ENCODE measurements around the gene STRN4. TPM values are rescaled to one million over a fixed set of nuclear protein-coding genes. Genes with fewer than 3 reads are reported as not detected.
A peak's percentile ranks its signal among the peaks of the same experiment; 100 is the strongest.

The STRN4 gene
- polyA plus RNA-seq, 3 donors: 37.5 to 239 (median 48.0) TPM

- TF ChIP-seq, protein P1, sequence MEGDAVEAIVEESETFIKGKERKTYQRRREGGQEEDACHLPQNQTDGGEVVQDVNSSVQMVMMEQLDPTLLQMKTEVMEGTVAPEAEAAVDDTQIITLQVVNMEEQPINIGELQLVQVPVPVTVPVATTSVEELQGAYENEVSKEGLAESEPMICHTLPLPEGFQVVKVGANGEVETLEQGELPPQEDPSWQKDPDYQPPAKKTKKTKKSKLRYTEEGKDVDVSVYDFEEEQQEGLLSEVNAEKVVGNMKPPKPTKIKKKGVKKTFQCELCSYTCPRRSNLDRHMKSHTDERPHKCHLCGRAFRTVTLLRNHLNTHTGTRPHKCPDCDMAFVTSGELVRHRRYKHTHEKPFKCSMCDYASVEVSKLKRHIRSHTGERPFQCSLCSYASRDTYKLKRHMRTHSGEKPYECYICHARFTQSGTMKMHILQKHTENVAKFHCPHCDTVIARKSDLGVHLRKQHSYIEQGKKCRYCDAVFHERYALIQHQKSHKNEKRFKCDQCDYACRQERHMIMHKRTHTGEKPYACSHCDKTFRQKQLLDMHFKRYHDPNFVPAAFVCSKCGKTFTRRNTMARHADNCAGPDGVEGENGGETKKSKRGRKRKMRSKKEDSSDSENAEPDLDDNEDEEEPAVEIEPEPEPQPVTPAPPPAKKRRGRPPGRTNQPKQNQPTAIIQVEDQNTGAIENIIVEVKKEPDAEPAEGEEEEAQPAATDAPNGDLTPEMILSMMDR (IDR thresholded peaks at IDR 0.05): no peak
- Mint-ChIP-seq H3K9me3 (no peaks in the 10 kb centered on the region), H3K4me3 (peak overlapping the region in 1 of 2 donors; percentile 34), H3K4me1 (peaks cover 16% of the 10 kb centered on the region), H3K27me3 (ENCODE audit: low read depth in 3 of 3) (peaks cover 0 to 3% (median 0%) of the 10 kb centered on the region in 3 donors), H3K36me3 (peaks cover 50 to 72% of the 10 kb centered on the region in 2 donors), H3K27ac (peak overlapping the region in 5 of 7 donors; percentile 9 to 68 (median 57))
- intact Hi-C loops (cut with micrococcal nuclease): loop anchor here in 1 of 2 donors (5.0 kb wide), 1 partner anchor 65 kb away; no protein-coding TSS in a partner anchor
- H3K9ac ChIP-seq (ENCODE audit: insufficient read depth, low read length, poor library complexity, severe bottlenecking): no peak overlapping the region
- no peak overlapping the region for H3K4me3 ChIP-seq (replicated peaks in 1 of 3; ENCODE audit: low read depth in 2 of 3, low read length in 3 of 3)
- over 99% methylated on average over 22 of the region's 33 CpGs for WGBS (ENCODE audit: insufficient coverage)
- H3K27ac ChIP-seq (ENCODE audit: low read depth in 1 of 2, low read length in 2 of 2): peak overlapping the region in 1 of 2 donors; percentile 38
- H3K4me2 ChIP-seq (replicated peaks; ENCODE audit: extremely low read depth, low read length, poor library complexity, severe bottlenecking): no peak overlapping the region
- H3K4me1 ChIP-seq (ENCODE audit: control insufficient read depth in 1 of 2, insufficient read depth in 2 of 2, low read length in 2 of 2): peaks cover 10 to 13% of the 10 kb centered on the region in 2 donors
- H3K9me3 ChIP-seq (replicated peaks in 1 of 2; ENCODE audit: control insufficient read depth in 1 of 2, insufficient read depth in 1 of 2, low read length in 2 of 2): no peaks in the 10 kb centered on the region
- peaks cover 12% of the 10 kb centered on the region for H3K79me2 ChIP-seq (ENCODE audit: insufficient read depth, low read length)
- H3K36me3 ChIP-seq (replicated peaks in 1 of 2; ENCODE audit: control insufficient read depth in 1 of 2, insufficient read depth in 2 of 2, low read length in 2 of 2): peaks cover 48 to 73% of the 10 kb centered on the region in 2 donors
- no peak for DNase-seq
- no peak overlapping the region for H2AFZ ChIP-seq (ENCODE audit: insufficient read depth, low read depth, low read length, poor library complexity, severe bottlenecking)
- H3K27me3 ChIP-seq (ENCODE audit: control insufficient read depth in 2 of 2, insufficient read depth in 2 of 2, low read length in 2 of 2): no peaks in the 10 kb centered on the region
- H4K20me1 ChIP-seq (ENCODE audit: insufficient read depth, low read length): peaks cover 32% of the 10 kb centered on the region
Measured at GRCh38 chr19:46776927-46777911, 31.0 kb upstream of the STRN4 start.

GRCh38 chr19:46775642-46776258 lies 29.5 kb upstream of the STRN4 start:
- H3K9me3 ChIP-seq (replicated peaks in 1 of 2; ENCODE audit: control insufficient read depth in 1 of 2, insufficient read depth in 1 of 2, low read length in 2 of 2): no peaks in the 10 kb centered on the region
- peaks cover 4% of the 10 kb centered on the region for H3K79me2 ChIP-seq (ENCODE audit: insufficient read depth, low read length)
- Mint-ChIP-seq H3K4me1 (peaks cover 16% of the 10 kb centered on the region), H3K9me3 (no peaks in the 10 kb centered on the region), H3K36me3 (peaks cover 40 to 57% of the 10 kb centered on the region in 2 donors), H3K27me3 (ENCODE audit: low read depth in 3 of 3) (peaks cover 0 to 3% (median 0%) of the 10 kb centered on the region in 3 donors), H3K4me3 (no peak overlapping the region), H3K27ac (no peak overlapping the region)
- peaks cover 10 to 13% of the 10 kb centered on the region in 2 donors for H3K4me1 ChIP-seq (ENCODE audit: control insufficient read depth in 1 of 2, insufficient read depth in 2 of 2, low read length in 2 of 2)
- no peak overlapping the region for H3K27ac ChIP-seq (ENCODE audit: low read depth in 1 of 2, low read length in 2 of 2)
- no peaks in the 10 kb centered on the region for H3K27me3 ChIP-seq (ENCODE audit: control insufficient read depth in 2 of 2, insufficient read depth in 2 of 2, low read length in 2 of 2)
- TF ChIP-seq, protein P1 (IDR thresholded peaks at IDR 0.05): no peak
- H3K36me3 ChIP-seq (replicated peaks in 1 of 2; ENCODE audit: control insufficient read depth in 1 of 2, insufficient read depth in 2 of 2, low read length in 2 of 2): peaks cover 38 to 59% of the 10 kb centered on the region in 2 donors
- WGBS (ENCODE audit: insufficient coverage): 98% methylated on average over 6 of the region's 11 CpGs
- intact Hi-C loops (cut with micrococcal nuclease): loop anchor here in 1 of 2 donors (5.0 kb wide), 1 partner anchor 67 kb away; no protein-coding TSS in a partner anchor
- no peak overlapping the region for H3K4me2 ChIP-seq (replicated peaks; ENCODE audit: extremely low read depth, low read length, poor library complexity, severe bottlenecking)
- H3K4me3 ChIP-seq (replicated peaks in 1 of 3; ENCODE audit: low read depth in 2 of 3, low read length in 3 of 3): no peak overlapping the region
- no peak overlapping the region for H3K9ac ChIP-seq (ENCODE audit: insufficient read depth, low read length, poor library complexity, severe bottlenecking)
- DNase-seq: no peak
- peaks cover 28% of the 10 kb centered on the region for H4K20me1 ChIP-seq (ENCODE audit: insufficient read depth, low read length)
- no peak overlapping the region for H2AFZ ChIP-seq (ENCODE audit: insufficient read depth, low read depth, low read length, poor library complexity, severe bottlenecking)

Data from CD14-positive monocyte (primary cell).